GM19035 (cell line): ENCODE measurements around the gene PRKCD.
A peak's percentile ranks its signal among the peaks of the same experiment; 100 is the strongest.

Source experiments
- ATAC-seq: cut with Tn5 transposase; IDR thresholded peaks from one replicate; pipeline ENCODE4 v1.9.1; 2021; ENCODE audit not compliant: unreplicated experiment

Gene PRKCD

GRCh38 chr3:53154881-53155285 is 6.1 kb upstream of the PRKCD start:
- no peak for ATAC-seq

DNA sequence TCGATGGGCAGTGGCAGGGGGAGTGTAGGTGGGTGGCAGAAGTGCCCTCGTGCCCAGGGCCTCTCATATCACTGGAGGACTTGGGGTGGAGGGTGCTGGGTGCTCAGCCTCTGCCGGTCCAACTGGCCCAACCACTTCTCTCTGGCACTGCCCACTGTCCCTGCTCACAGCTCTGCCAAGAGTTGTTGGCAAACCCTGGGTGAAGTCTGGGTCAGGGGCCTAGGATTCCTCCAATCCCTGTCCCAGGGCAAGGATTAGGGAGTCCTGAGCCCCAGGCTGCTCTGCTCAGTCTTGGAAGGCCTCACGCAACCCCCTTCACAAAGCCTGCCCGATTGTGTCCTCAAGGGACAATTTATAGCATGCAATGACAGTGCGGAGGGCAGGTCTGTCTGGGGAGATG is 5.2 kb upstream of the PRKCD start:
- ATAC-seq: no peak

DNA sequence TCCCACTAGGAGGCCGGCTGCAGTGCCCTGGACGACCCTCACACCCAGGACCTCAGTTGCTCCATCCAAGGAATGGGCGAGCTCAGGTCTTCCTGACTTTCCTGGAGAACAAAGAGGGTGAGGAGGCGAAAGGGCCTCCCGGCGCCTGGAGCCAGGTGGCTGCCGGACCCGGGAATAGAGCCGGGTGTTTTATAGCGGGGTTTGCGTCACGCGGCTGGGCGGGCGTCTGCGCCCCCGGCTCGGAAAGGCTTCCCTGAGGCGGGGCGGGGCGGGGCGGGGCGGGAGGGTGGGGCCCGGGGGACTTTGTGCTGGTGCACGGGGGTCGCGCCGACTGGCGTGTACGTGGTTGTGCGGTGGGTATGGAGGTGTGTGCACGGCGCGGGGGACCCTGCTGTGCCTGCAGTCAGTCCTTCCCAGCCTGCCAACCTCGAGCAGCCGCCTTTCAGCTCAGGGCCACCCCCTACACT is 4.6 kb upstream of the PRKCD start:
- ATAC-seq: no peak

DNA sequence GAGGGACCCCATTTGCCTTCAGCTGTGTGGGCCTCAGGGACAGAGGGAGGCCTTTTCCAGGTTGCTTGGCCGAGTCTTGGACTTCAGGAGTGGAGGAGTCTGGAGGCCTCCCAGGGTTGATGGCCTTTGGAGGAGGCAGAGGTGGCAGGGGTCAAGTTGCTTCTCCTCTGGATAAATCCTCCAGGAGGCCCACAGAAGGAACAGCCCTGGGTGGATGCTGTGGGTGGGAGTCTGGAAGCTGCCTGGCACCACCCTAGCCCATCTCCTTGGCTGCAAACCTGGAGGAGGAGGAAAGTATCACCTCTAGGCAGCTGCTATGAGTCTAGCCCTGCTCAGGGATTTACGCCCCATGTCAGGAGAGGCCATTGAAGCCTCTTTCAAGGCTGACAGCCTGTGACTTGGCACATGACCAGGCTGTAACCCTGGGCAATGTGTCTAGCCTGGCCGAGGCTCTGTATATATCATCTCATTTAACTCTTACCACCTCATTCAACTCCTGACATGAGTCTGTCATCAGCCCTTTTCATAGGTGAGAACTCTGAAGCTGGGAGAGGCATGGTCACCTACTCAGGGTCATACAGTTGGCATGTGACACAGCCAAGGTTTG is 2.9 kb upstream of the PRKCD start:
- no peak for ATAC-seq

DNA sequence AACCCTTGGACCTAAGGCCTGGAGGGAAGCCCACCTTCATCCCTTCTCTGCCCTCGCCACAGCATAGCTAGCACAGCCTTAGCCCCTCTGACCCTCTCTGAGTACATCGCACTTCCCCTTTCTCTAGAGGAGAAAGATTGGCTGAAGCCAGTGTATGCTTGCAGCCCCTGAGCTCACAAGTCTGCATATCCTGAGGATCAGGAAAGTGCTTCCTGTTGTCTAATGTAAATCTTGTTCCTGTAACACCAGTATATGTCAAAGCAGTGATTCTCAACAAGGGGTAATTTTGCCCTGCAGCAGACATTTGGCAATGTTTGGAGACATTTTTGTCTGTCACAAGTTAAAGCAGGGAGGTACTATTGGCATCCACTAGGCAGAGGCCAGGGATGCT is 2.2 kb upstream of the PRKCD start:
- no peak for ATAC-seq

- no peak for ATAC-seq
Measured at GRCh38 chr3:53159156-53160060, 1.6 kb upstream of the PRKCD start.

DNA sequence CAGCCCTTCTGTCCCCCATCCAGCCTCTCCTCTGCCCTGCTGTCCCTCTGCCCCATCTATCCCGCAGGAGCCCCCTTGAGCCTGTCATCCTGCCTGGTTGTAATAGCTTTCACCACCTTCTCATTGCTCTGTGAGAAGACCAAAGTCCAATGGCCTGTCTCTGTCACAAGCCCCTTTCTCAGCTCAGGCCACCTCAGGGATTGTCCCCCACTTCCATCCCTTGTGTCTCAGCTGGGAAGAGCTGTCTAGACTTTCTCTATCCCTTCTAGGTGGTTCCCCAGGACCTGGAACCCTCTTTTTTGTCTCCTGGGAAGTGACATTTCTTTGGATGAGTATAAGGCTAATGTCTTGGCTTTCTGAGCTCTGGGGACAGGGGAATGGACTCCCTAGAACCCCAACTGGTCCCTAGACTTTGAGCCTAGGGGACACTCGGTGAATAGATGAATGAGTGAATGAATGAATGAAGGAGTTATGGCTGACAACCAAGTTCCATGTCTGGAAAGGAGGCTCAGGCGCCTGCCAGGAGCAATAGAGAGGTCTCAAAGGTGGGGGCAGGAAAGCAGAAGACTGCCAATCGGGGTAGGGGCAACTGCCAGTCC is 849 bp upstream of the PRKCD start:
- ATAC-seq: no peak

DNA sequence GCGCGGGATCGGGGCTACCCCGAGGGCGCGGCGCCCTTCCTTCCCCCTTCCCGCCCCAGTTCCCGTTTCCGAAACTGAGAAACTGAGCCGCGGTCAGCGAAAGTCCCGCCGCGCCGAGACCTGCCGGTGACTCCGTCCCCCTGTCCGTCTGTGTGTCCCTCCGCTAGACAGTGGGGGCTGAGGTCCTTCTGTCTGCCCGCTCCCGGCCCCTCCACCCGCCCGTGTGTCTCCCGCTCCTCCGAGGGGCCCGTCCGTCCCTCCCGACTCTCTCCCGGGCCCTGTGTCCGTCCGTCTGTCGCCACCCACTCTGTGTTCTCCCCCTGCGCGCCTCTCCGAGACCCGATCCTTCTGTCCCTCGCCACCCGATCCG is 426 bp downstream of the PRKCD start:
- peak; percentile 6 for ATAC-seq

- ATAC-seq: peak; percentile 35
Measured at GRCh38 chr3:53161820-53162671, 1.0 kb downstream of the PRKCD start.

DNA sequence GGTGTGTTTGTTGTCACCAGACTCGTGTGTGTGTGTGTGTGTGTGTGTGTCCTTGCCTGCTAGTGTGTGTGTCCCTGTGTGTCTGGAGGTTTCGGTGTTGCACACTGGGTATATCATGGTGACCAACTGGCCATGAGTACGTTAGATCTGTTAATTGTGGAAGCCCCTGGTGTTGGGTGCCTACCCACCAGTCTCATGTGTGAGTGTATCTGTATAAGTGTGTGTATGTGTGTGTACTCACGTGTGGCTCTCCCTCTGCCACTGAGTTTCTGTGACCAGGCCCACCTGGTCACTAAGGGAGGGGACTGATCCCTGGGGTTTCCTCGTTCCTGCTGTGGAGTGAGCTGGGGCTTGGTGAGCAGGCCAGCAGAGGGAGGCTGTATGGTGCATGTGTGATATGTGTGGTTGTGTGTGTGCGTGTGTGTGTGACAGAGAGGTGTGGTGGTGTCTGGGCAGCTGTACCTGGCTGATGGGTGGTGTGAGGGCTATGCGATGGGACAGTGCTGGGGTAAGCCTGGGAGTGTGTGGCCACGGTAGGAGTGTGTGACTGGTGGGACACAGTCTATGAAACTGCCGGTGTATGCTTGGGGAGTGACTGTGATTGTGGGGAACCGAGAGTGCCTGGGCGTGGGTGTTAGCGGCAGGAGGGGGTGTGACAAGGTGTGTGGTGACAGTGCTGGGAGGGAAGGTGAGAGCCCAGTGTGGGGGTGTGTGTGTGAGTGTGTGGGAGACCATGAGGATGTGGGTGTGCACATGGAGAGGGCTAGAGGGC is 1.8 kb downstream of the PRKCD start:
- no peak for ATAC-seq

- no peak for ATAC-seq
Measured at GRCh38 chr3:53163444-53164387, 2.7 kb downstream of the PRKCD start.

- no peak for ATAC-seq
Measured at GRCh38 chr3:53164911-53165310, 3.9 kb downstream of the PRKCD start.

- no peak for ATAC-seq
Measured at GRCh38 chr3:53166206-53166605, 5.2 kb downstream of the PRKCD start.

DNA sequence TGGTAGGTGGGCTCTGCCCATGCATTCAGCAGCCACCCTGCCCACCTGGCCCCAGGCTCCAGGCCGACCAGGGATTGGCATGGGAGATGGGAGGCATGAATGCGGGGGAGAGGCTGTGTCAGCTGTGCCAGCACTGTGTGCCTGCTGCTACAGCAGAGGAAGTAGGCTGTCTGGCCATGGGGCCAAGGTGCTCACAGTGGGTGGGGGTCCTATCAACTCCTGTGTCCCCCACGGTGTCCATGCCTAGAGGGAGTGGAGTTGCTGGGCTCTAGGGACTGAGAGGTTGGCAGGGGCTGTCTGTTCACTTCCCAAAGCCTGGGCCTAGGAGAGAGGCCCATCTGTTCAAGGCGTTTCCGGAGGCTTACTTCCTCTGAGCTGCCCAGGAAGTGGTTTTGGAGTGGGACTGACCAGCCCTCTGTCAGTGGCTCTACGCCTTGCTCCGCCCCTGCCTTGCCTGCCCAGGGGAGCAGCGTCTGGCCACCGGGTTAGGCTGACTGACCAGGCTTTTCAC is 5.8 kb downstream of the PRKCD start:
- no peak for ATAC-seq

DNA sequence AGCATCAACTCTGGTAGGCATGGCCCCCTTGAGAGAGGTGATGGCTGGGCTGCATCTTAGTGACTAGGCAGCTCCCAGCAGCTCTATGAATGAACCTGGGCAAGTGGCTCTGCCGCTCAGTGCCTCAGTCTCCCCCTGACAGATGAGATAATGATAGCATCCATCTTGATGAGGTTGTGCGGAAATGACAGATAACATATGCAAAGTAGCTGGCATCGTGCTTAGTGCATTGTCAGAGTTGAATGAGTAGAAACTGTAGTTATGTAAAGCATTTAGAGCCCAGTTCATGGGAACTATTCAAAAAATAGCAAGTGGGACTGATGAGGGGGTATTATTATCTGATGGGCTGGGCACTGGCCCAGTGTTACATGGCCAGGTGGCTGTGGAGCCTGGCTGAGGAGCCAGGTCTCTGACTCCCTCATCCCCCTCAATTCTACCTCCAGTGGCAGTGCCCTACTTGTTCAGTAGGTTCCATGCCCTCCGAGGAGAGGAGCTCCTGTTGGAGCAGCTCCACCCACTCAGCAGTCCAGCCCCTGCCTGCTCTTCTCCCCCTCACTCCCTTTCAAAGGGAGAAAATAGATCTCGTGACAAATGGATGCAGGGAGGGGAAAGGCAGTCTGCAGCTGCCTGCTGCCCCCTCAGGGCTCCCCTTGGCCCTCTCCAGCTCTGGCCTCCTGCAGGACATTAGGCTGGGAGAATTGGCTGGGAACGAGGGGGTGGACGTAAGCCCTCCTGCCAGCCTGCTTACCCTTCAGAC is 6.6 kb downstream of the PRKCD start:
- no peak for ATAC-seq

- ATAC-seq: no peak
Measured at GRCh38 chr3:53168175-53168923, 7.3 kb downstream of the PRKCD start.

DNA sequence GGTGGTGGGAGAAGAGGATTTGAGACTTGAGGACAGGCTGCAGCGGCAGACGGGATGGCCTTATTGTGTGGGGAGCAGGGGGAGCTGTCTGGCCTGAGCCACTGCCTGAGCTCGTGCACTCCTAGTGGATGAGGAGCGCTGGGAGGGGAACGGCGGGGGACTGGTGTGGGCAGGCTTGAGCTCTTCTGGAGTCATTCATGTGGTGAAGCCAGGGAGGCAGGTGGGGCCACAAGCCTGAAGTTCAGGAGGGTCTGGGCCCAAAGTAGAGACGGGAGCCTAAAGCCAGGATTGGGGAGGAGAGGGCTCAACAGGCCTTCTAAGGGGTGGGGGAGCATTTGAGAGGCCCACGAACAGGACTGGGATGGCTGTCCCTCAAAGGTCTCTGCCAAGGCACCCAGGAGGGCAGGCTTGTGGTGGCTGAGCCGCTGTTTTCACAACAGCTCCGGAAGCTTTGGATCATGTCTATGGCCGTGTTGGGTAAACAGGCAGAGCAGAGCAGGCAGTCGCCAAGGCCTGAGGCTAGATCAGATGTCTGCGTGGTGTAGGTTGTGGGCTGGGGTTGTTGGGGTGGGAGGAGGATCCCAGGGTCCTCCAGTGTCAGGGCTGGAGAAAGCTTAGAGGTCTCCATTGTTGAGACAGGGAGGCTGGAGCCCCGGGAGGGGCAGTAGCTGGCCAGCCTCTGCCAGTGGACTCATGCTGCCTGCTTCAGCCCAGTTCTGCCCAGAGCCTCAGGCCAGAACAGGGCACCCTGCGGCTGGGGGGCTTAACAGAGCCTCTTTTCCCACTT is 8.2 kb downstream of the PRKCD start:
- ATAC-seq: no peak
